Transverse colon (tissue), 4 donors: Measurements from ENCODE around the gene SEC16A. TPM values are rescaled to one million over a fixed set of nuclear protein-coding genes. Genes with fewer than 3 reads are reported as not detected.
"Not testable (repeated sequence)": the region's sequence is repeated elsewhere in the genome, so short reads cannot be mapped to it uniquely, and the experiment has no call there.

ENCODE experiments used
- DNase-seq: peaks from one replicate; pipeline ENCODE4 v3.0.0-alpha.2; 2019
- H3K27ac ChIP-seq, 4 donors: fragments of 200-600 bp; sonication (generic); 2 replicates each; pipeline ENCODE4 v1.5.1; 2016 to 2018; ENCODE audit warnings: inconsistent platforms in 4 of 4
- H3K27me3 ChIP-seq: fragments of 200-600 bp; sonication (generic); 2 replicates; pipeline ENCODE4 v1.5.1; 2017; ENCODE audit warnings: inconsistent platforms
- H3K36me3 ChIP-seq, 4 donors: fragments of 200-600 bp; sonication (generic); 2 replicates each; pipeline ENCODE4 v1.5.1; 2017 to 2019; ENCODE audit warnings: inconsistent platforms in 4 of 4
- H3K4me1 ChIP-seq, 4 donors: fragments of 200-600 bp; sonication (generic); 2 replicates each; pipeline ENCODE4 v1.5.1; 2017 to 2020; ENCODE audit warnings: inconsistent platforms in 4 of 4
- H3K4me3 ChIP-seq, 4 donors: fragments of 200-600 bp; sonication (generic); 1 replicate in 1 of 4; 2 replicates in 3 of 4; pipeline versions ENCODE4 v1.5.1 to v1.6.1; 2017 to 2019; ENCODE audit warnings: inconsistent platforms in 4 of 4
- H3K9me3 ChIP-seq, 2 donors: fragments of 200-600 bp; sonication (generic); 2 replicates each; pipeline ENCODE4 v1.5.1; 2017 to 2019; ENCODE audit warnings: inconsistent platforms in 2 of 2
- CTCF ChIP-seq, 5 experiments: fragments of 200-600 bp in 3 of 5; fragments of 450-650 bp in 2 of 5; sonication (generic) in 3 of 5; IDR thresholded peaks; 1 replicate in 2 of 5; 2 replicates in 3 of 5; pipeline ENCODE4 v1.5.1; 2016 to 2017; ENCODE audit warnings: antibody characterized with exemption in 5 of 5, inconsistent platforms in 3 of 5, mild to moderate bottlenecking in 2 of 5, moderate library complexity in 1 of 5
- EP300 ChIP-seq: sonication (generic); formaldehyde crosslinking; IDR thresholded peaks from one replicate; pipeline ENCODE4 v1.6.1; 2017; ENCODE audit warnings: antibody characterized with exemption, low read depth
- POLR2A ChIP-seq: fragments of 450-650 bp; IDR thresholded peaks from one replicate; pipeline ENCODE4 v1.6.1; 2016; ENCODE audit warnings: antibody characterized with exemption, mild to moderate bottlenecking, moderate library complexity
- POLR2AphosphoS5 ChIP-seq, 3 donors: sonication (generic); formaldehyde crosslinking; IDR thresholded peaks; one replicate each; pipeline ENCODE4 v1.6.1; 2016; ENCODE audit warnings: antibody characterized with exemption in 3 of 3
- WGBS, 2 donors: methylation state at CpG; one replicate each; pipeline ENCODE4 v1.1.5; 2018; ENCODE audit warnings: low coverage in 1 of 2; 5-methylcytosine and 5-hydroxymethylcytosine counted together
- in situ Hi-C, 4 donors: fragments of 200-750 bp; cut with MboI; loops; one replicate each; pipeline versions ENCODE4 v1.15.0 to v1.15.1; 2017; ENCODE audit warnings: low sequenced_read_pairs in 3 of 4, low pct_ligation_motif_present in 1 of 4, low pct_unique_long_range_greater_than_20kb in 1 of 4
- intact Hi-C: fragments of 100-400 bp; cut with DNase I; formaldehyde crosslinking; loops from one replicate; pipeline ENCODE4 v1.15.1; 2023; ENCODE audit warnings: low total_unique reads
- total RNA-seq, 4 donors: library from RNA; depleted of rRNA; stranded (reverse); fragments of >200 nt; gene quantifications; one replicate each; pipeline ENCODE4 v1.1.0, GENCODE V29; 2016

Gene SEC16A
- total RNA-seq, 4 donors from 2014 or later = 54.1 to 75.9 (median 65.8) TPM

- intact Hi-C loops (no loop called here), in situ Hi-C loops (no loop called here)
- TF ChIP-seq CTCF (IDR thresholded peaks at IDR 0.05) (no peak), EP300 (no peak), POLR2A (no peak), POLR2AphosphoS5 (IDR thresholded peaks at IDR 0.05) (no peak)
- no peaks in the 10 kb centered on the region for H3K9me3 ChIP-seq
- H3K27me3 ChIP-seq = no peaks in the 10 kb centered on the region
- no peak overlapping the region for H3K4me3 ChIP-seq
- no peak overlapping the region for H3K27ac ChIP-seq
- WGBS, 2 donors = 90% methylated on average over 19 of the region's 29 CpGs; no CpG with 5 or more reads in 1 of the 2 donors
- H3K4me1 ChIP-seq = no peaks in the 10 kb centered on the region
- no peak for DNase-seq
- H3K36me3 ChIP-seq = no peaks in the 10 kb centered on the region
Observed at GRCh38 chr9:136430588-136431234, 52.1 kb downstream of the SEC16A start.

- no peak for DNase-seq
- TF ChIP-seq POLR2A (no peak), POLR2AphosphoS5 (IDR thresholded peaks at IDR 0.05) (no peak), EP300 (no peak)
- intact Hi-C loops (no loop called here), in situ Hi-C loops (no loop called here)
- Histone ChIP-seq H3K27me3 (no peaks in the 10 kb centered on the region), H3K9me3 (no peaks in the 10 kb centered on the region), H3K27ac (no peak overlapping the region), H3K36me3 (no peaks in the 10 kb centered on the region), H3K4me1 (no peaks in the 10 kb centered on the region), H3K4me3 (no peak overlapping the region)
- whole genome bisulfite sequencing, 2 donors = 80 to 88% methylated on average over 8 to 32 of the region's 32 CpGs
Observed at GRCh38 chr9:136429683-136430491, 53.0 kb downstream of the SEC16A start.

- no peak for TF ChIP-seq CTCF (IDR thresholded peaks at IDR 0.05)
- Histone ChIP-seq H3K9me3 (no peaks in the 10 kb centered on the region), H3K4me3 (no peak overlapping the region), H3K4me1 (no peaks in the 10 kb centered on the region), H3K27ac (no peak overlapping the region), H3K27me3 (no peaks in the 10 kb centered on the region), H3K36me3 (no peaks in the 10 kb centered on the region)
- 89% methylated on average over 21 of the region's 21 CpGs; no CpG with 5 or more reads in 1 of the 2 donors for WGBS, 2 donors
- intact Hi-C loops (no loop called here), in situ Hi-C loops (no loop called here)
- no peak for DNase-seq
Observed at GRCh38 chr9:136429075-136429628, 53.7 kb downstream of the SEC16A start.

GRCh38 chr9:136426787-136427186, 56.1 kb downstream of the SEC16A start:
- 80 to 90% methylated on average over 1 to 12 of the region's 12 CpGs for WGBS, 2 donors
- H3K4me1 ChIP-seq = no peaks in the 10 kb centered on the region
- peaks cover 0 to 18% (median 8%) of the 10 kb centered on the region in 4 donors for H3K36me3 ChIP-seq
- intact Hi-C loops (no loop called here), in situ Hi-C loops (no loop called here)
- no peak overlapping the region for H3K27ac ChIP-seq
- DNase-seq = no peak
- H3K9me3 ChIP-seq = no peaks in the 10 kb centered on the region
- no peaks in the 10 kb centered on the region for H3K27me3 ChIP-seq
- TF ChIP-seq POLR2A (no peak), CTCF (IDR thresholded peaks at IDR 0.05) (no peak), POLR2AphosphoS5 (IDR thresholded peaks at IDR 0.05) (no peak), EP300 (no peak)
- H3K4me3 ChIP-seq = no peak overlapping the region

GRCh38 chr9:136425367-136425766, 57.5 kb downstream of the SEC16A start:
- intact Hi-C loops, in situ Hi-C loops: not testable (repeated sequence)

More at GRCh38 chr9:136425367-136425766, 57.5 kb downstream of the SEC16A start:
- not testable (repeated sequence) for H3K27ac ChIP-seq, H3K4me3 ChIP-seq, H3K4me1 ChIP-seq, DNase-seq, H3K9me3 ChIP-seq, H3K27me3 ChIP-seq
- whole genome bisulfite sequencing, 2 donors = 86 to 89% methylated on average over 4 to 7 of the region's 7 CpGs
- peaks cover 0 to 30% (median 11%) of the 10 kb centered on the region in 4 donors for H3K36me3 ChIP-seq
